HepG2 (cell line): ENCODE data around the gene ANKS3. TPM values are rescaled to one million over a fixed set of nuclear protein-coding genes. Genes with fewer than 3 reads are reported as not detected.

Experiments
- FIP1L1 ChIP-seq: fragments of 200-400 bp; formaldehyde crosslinking; IDR thresholded peaks from 2 replicates; pipeline ENCODE4 v1.6.1; 2018; ENCODE audit warnings: low read depth, mild to moderate bottlenecking, low read length, moderate library complexity, borderline replicate concordance; ENCODE audit not compliant: insufficient read depth
- PAWR ChIP-seq: sonication (generic); formaldehyde crosslinking; IDR thresholded peaks from 2 replicates; pipeline ENCODE4 v1.4.0; 2020; ENCODE audit warnings: missing genetic modification reagents, mild to moderate bottlenecking, borderline replicate concordance
- ZNF136 ChIP-seq: sonication (generic); formaldehyde crosslinking; IDR thresholded peaks from 2 replicates; pipeline ENCODE4 v1.8.1; 2022; ENCODE audit warnings: low read depth, mild to moderate bottlenecking, moderate library complexity, missing genetic modification reagents
- ZNF160 ChIP-seq: sonication (generic); formaldehyde crosslinking; IDR thresholded peaks from 2 replicates; pipeline ENCODE4 v1.8.0; 2022; ENCODE audit warnings: mild to moderate bottlenecking, inconsistent platforms, missing genetic modification reagents
- ZNF432 ChIP-seq: sonication (generic); formaldehyde crosslinking; IDR thresholded peaks from 2 replicates; pipeline ENCODE4 v1.5.0; 2020; ENCODE audit warnings: missing genetic modification reagents, mild to moderate bottlenecking, borderline replicate concordance
- ZNF652 ChIP-seq: IDR thresholded peaks from 2 replicates; pipeline ENCODE4 v1.6.1; 2016; ENCODE audit warnings: low read depth, borderline replicate concordance
- ZNF674 ChIP-seq: sonication (generic); formaldehyde crosslinking; IDR thresholded peaks from 2 replicates; pipeline ENCODE4 v1.5.0; 2020; ENCODE audit warnings: low read depth, mild to moderate bottlenecking, missing genetic modification reagents
- ZNF782 ChIP-seq: sonication (generic); formaldehyde crosslinking; IDR thresholded peaks from 2 replicates; pipeline ENCODE4 v1.4.0; 2020; ENCODE audit warnings: missing genetic modification reagents, mild to moderate bottlenecking, borderline replicate concordance
- polyA plus RNA-seq, 8 experiments: library from polyadenylated mRNA; depleted of rRNA in 3 of 8; stranded (reverse) in 7 of 8; unstranded in 1 of 8; fragments of >200 nt; fragmentation: Illumina TruSeq in 4 of 8; extraction: Trizol in 4 of 8; gene quantifications; 2 replicates each; pipeline versions ENCODE4 v1.2.1 to v1.2.3, GENCODE V29; 2011 to 2016; ENCODE audit warnings: low read depth in 4 of 8, missing spikeins in 1 of 8, mixed read lengths in 1 of 8; ENCODE audit not compliant: insufficient read depth in 1 of 8
- total RNA-seq, 5 experiments: library from RNA; depleted of rRNA; stranded (reverse); fragments of >200 nt; fragmentation: Illumina TruSeq; extraction: Trizol; gene quantifications; 2 replicates each; pipeline ENCODE4 v1.2.3, GENCODE V29; 2016; ENCODE audit warnings: low read depth in 1 of 5
- TF ChIP-seq, protein P1 (sequence below): IDR thresholded peaks from 2 replicates; pipeline ENCODE4 v1.6.1; 2016; ENCODE audit warnings: mild to moderate bottlenecking
- TF ChIP-seq, protein P2 (sequence below): sonication (generic); formaldehyde crosslinking; IDR thresholded peaks from 2 replicates; pipeline ENCODE4 v1.5.1; 2020; ENCODE audit warnings: missing genetic modification reagents, mild to moderate bottlenecking, borderline replicate concordance
- TF ChIP-seq, protein P3 (sequence below): sonication (generic); formaldehyde crosslinking; IDR thresholded peaks from 2 replicates; pipeline ENCODE4 v1.4.0; 2020; ENCODE audit warnings: missing genetic modification reagents, mild to moderate bottlenecking, borderline replicate concordance
- TF ChIP-seq, protein P4 (sequence below): sonication (generic); formaldehyde crosslinking; IDR thresholded peaks from 2 replicates; pipeline ENCODE4 v1.5.0; 2020; ENCODE audit warnings: mild to moderate bottlenecking, missing genetic modification reagents
- TF ChIP-seq, protein P5 (sequence below): sonication (generic); formaldehyde crosslinking; IDR thresholded peaks from 2 replicates; pipeline ENCODE4 v1.4.0; 2020; ENCODE audit warnings: missing genetic modification reagents, borderline replicate concordance
- TF ChIP-seq, protein P6 (sequence below): sonication (generic); formaldehyde crosslinking; IDR thresholded peaks from 2 replicates; pipeline ENCODE4 v1.4.0; 2020; ENCODE audit warnings: missing genetic modification reagents

Gene ANKS3
- total and polyA plus RNA-seq, 2 of the 13 experiments (the other 11 are each of a cell fraction or from before 2014, with no cell fraction given) = 11.4 to 15.9 TPM

DNA sequence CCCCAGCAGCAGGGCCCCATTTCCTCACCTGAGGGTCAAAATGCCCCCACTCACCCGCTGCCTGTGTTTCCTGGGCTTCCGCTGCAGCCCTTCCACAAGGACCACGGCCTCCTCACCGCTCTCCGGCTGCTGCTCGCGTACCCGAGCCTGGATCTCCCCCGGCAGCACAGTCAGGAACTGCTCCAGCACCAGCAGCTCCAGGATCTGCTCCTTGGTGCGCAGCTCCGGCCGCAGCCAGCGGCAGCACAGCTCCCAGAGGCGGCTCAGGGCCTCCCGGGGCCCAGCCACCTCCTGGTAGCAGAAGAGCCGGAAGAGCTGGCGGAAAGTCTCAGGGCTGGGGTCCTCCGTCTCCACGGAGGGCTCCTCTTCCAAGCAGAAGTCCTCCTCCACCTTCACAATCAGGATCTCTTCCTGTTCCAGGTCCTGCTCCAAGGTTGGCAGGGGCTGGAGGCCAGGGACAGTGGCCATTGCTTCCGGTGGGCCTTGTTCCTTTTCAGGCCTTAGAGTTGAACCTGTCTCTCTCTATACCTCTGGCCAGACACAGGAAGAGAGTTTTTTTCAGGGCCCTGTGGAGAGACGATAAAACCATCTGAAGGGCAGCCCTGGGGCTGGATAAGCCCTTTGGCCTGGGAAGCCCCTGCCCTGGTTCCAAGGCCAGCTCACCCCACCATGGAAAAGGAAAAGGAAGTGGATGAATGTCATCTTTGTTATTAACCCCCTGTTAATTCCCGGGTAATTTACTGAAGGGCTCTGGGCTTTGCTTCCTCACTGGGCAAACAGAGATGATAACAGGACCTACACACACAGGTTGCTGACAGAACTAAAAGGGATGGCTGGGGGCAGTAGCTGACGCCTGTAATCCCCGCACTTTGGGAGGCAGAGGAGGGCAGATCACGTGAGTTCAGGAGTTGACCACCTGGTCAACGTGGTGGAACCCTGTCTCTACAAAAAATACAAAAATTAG lies 31.7 kb upstream of the ANKS3 start (continued):
- TF ChIP-seq ZNF782 (CRISPR knock-in tag) (no peak), ZNF160 (CRISPR knock-in tag) (no peak), ZNF432 (CRISPR knock-in tag) (no peak), ZNF136 (CRISPR knock-in tag) (no peak), ZNF652 (CRISPR knock-in tag) (peak; percentile 79), ZNF674 (CRISPR knock-in tag) (no peak), PAWR (no peak), FIP1L1 (no peak)
- TF ChIP-seq, protein P1, sequence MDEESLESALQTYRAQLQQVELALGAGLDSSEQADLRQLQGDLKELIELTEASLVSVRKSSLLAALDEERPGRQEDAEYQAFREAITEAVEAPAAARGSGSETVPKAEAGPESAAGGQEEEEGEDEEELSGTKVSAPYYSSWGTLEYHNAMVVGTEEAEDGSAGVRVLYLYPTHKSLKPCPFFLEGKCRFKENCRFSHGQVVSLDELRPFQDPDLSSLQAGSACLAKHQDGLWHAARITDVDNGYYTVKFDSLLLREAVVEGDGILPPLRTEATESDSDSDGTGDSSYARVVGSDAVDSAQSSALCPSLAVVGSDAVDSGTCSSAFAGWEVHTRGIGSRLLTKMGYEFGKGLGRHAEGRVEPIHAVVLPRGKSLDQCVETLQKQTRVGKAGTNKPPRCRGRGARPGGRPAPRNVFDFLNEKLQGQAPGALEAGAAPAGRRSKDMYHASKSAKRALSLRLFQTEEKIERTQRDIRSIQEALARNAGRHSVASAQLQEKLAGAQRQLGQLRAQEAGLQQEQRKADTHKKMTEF (CRISPR knock-in tag) = no peak; the same call in 1 of the 2 replicates
- TF ChIP-seq, protein P2, sequence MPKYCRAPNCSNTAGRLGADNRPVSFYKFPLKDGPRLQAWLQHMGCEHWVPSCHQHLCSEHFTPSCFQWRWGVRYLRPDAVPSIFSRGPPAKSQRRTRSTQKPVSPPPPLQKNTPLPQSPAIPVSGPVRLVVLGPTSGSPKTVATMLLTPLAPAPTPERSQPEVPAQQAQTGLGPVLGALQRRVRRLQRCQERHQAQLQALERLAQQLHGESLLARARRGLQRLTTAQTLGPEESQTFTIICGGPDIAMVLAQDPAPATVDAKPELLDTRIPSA = no peak
- TF ChIP-seq, protein P3, sequence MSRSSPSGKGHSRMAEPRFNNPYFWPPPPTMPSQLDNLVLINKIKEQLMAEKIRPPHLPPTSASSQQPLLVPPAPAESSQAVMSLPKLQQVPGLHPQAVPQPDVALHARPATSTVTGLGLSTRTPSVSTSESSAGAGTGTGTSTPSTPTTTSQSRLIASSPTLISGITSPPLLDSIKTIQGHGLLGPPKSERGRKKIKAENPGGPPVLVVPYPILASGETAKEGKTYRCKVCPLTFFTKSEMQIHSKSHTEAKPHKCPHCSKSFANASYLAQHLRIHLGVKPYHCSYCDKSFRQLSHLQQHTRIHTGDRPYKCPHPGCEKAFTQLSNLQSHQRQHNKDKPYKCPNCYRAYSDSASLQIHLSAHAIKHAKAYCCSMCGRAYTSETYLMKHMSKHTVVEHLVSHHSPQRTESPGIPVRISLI (CRISPR knock-in tag) = peak; percentile 80; the same call in 1 of the 2 replicates
- TF ChIP-seq, protein P4, sequence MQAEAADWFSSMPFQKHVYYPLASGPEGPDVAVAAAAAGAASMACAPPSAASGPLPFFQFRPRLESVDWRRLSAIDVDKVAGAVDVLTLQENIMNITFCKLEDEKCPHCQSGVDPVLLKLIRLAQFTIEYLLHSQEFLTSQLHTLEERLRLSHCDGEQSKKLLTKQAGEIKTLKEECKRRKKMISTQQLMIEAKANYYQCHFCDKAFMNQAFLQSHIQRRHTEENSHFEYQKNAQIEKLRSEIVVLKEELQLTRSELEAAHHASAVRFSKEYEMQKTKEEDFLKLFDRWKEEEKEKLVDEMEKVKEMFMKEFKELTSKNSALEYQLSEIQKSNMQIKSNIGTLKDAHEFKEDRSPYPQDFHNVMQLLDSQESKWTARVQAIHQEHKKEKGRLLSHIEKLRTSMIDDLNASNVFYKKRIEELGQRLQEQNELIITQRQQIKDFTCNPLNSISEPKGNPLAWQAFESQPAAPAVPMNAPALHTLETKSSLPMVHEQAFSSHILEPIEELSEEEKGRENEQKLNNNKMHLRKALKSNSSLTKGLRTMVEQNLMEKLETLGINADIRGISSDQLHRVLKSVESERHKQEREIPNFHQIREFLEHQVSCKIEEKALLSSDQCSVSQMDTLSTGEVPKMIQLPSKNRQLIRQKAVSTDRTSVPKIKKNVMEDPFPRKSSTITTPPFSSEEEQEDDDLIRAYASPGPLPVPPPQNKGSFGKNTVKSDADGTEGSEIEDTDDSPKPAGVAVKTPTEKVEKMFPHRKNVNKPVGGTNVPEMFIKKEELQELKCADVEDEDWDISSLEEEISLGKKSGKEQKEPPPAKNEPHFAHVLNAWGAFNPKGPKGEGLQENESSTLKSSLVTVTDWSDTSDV (CRISPR knock-in tag) = no peak
- TF ChIP-seq, protein P5, sequence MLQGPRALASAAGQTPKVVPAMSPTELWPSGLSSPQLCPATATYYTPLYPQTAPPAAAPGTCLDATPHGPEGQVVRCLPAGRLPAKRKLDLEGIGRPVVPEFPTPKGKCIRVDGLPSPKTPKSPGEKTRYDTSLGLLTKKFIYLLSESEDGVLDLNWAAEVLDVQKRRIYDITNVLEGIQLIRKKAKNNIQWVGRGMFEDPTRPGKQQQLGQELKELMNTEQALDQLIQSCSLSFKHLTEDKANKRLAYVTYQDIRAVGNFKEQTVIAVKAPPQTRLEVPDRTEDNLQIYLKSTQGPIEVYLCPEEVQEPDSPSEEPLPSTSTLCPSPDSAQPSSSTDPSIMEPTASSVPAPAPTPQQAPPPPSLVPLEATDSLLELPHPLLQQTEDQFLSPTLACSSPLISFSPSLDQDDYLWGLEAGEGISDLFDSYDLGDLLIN = no peak
- TF ChIP-seq, protein P6, sequence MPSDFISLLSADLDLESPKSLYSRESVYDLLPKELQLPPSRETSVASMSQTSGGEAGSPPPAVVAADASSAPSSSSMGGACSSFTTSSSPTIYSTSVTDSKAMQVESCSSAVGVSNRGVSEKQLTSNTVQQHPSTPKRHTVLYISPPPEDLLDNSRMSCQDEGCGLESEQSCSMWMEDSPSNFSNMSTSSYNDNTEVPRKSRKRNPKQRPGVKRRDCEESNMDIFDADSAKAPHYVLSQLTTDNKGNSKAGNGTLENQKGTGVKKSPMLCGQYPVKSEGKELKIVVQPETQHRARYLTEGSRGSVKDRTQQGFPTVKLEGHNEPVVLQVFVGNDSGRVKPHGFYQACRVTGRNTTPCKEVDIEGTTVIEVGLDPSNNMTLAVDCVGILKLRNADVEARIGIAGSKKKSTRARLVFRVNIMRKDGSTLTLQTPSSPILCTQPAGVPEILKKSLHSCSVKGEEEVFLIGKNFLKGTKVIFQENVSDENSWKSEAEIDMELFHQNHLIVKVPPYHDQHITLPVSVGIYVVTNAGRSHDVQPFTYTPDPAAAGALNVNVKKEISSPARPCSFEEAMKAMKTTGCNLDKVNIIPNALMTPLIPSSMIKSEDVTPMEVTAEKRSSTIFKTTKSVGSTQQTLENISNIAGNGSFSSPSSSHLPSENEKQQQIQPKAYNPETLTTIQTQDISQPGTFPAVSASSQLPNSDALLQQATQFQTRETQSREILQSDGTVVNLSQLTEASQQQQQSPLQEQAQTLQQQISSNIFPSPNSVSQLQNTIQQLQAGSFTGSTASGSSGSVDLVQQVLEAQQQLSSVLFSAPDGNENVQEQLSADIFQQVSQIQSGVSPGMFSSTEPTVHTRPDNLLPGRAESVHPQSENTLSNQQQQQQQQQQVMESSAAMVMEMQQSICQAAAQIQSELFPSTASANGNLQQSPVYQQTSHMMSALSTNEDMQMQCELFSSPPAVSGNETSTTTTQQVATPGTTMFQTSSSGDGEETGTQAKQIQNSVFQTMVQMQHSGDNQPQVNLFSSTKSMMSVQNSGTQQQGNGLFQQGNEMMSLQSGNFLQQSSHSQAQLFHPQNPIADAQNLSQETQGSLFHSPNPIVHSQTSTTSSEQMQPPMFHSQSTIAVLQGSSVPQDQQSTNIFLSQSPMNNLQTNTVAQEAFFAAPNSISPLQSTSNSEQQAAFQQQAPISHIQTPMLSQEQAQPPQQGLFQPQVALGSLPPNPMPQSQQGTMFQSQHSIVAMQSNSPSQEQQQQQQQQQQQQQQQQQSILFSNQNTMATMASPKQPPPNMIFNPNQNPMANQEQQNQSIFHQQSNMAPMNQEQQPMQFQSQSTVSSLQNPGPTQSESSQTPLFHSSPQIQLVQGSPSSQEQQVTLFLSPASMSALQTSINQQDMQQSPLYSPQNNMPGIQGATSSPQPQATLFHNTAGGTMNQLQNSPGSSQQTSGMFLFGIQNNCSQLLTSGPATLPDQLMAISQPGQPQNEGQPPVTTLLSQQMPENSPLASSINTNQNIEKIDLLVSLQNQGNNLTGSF = no peak
